Upper lobe of left lung (tissue), 6 donors: Measurements from ENCODE around the gene TBCD. TPM values are rescaled to one million over a fixed set of nuclear protein-coding genes. Genes with fewer than 3 reads are reported as not detected.
"Not testable (repeated sequence)": the region's sequence is repeated elsewhere in the genome, so short reads cannot be mapped to it uniquely, and the experiment has no call there.

Experiments
- ATAC-seq, 2 donors: fragments of 200-7000 bp; cut with Tn5 transposase; one replicate each; pipeline ENCODE4 v1.9.1; 2022; ENCODE audit warnings: mild to moderate bottlenecking in 2 of 2, moderate library complexity in 2 of 2; ENCODE audit not compliant: low FRiP score in 2 of 2
- DNase-seq, 2 donors: peaks; one replicate each; pipeline ENCODE4 v3.0.0-alpha.2; 2019 to 2020
- H3K27ac ChIP-seq, 4 donors: fragments of 200-600 bp; sonication (generic); one replicate each; pipeline ENCODE4 v1.5.1; 2016 to 2019
- H3K27me3 ChIP-seq, 4 donors: fragments of 200-600 bp; sonication (generic); one replicate each; pipeline ENCODE4 v1.5.1; 2017 to 2019
- H3K36me3 ChIP-seq, 4 donors: fragments of 200-600 bp; sonication (generic); one replicate each; pipeline ENCODE4 v1.5.1; 2016 to 2019
- H3K4me1 ChIP-seq, 4 donors: fragments of 200-600 bp; sonication (generic); one replicate each; pipeline ENCODE4 v1.5.1; 2018 to 2019
- H3K4me3 ChIP-seq, 4 donors: fragments of 200-600 bp; sonication (generic); one replicate each; pipeline ENCODE4 v1.5.1; 2017 to 2019; ENCODE audit warnings: mild to moderate bottlenecking in 2 of 4, moderate library complexity in 1 of 4
- H3K9me3 ChIP-seq, 4 donors: fragments of 200-600 bp; sonication (generic); one replicate each; pipeline ENCODE4 v1.5.1; 2018 to 2019
- CTCF ChIP-seq, 6 experiments: fragments of 450-650 bp in 4 of 6; fragments of 200-600 bp in 2 of 6; sonication (generic) in 2 of 6; IDR thresholded peaks; one replicate each; pipeline ENCODE4 v1.5.1; 2016 to 2019; ENCODE audit warnings: antibody characterized with exemption in 6 of 6
- EP300 ChIP-seq, 4 donors: sonication (generic); formaldehyde crosslinking; IDR thresholded peaks; one replicate each; pipeline ENCODE4 v1.5.1; 2017; ENCODE audit warnings: antibody characterized with exemption in 4 of 4, control low read depth in 2 of 4
- POLR2A ChIP-seq, 4 donors: fragments of 450-650 bp; IDR thresholded peaks; one replicate each; pipeline ENCODE4 v1.5.1; 2016 to 2017; ENCODE audit warnings: antibody characterized with exemption in 4 of 4, mild to moderate bottlenecking in 2 of 4
- POLR2AphosphoS5 ChIP-seq, 2 donors: sonication (generic); formaldehyde crosslinking; IDR thresholded peaks; one replicate each; pipeline ENCODE4 v1.5.1; 2017; ENCODE audit warnings: antibody characterized with exemption in 2 of 2
- WGBS, 2 donors: methylation state at CpG; one replicate each; pipeline ENCODE4 v1.1.5; 2017 to 2018; 5-methylcytosine and 5-hydroxymethylcytosine counted together
- total RNA-seq, 6 donors: library from RNA; depleted of rRNA in 4 of 6; stranded (reverse); fragments of >200 nt in 4 of 6; gene quantifications; one replicate each; pipeline versions ENCODE4 v1.1.0 to v1.2.1, GENCODE V29; 2016 to 2021
- donor health status: DM: no; HTN: no; CAD: no; lungs with moderate emphysema.
- donor health status: DM: no; HTN: yes; CAD: no; lungs with severe emphysema.

The TBCD gene
- total RNA-seq, 6 donors from 2014 or later, result 71.3 to 262 (median 104) TPM

GRCh38 chr17:82963104-82963950 is 211.5 kb downstream of the TBCD start:
- no peaks in the 10 kb centered on the region for H3K9me3 ChIP-seq
- no peaks in the 10 kb centered on the region for H3K27me3 ChIP-seq
- ATAC-seq (peak; percentile 83 to 93), DNase-seq (peak; percentile 83 to 85)
- TF ChIP-seq EP300 (IDR thresholded peaks at IDR 0.05) (no peak), POLR2A (IDR thresholded peaks at IDR 0.05) (peak in 1 of 4 donors; percentile 13), CTCF (IDR thresholded peaks at IDR 0.05) (peak; percentile 67 to 86 (median 80)), POLR2AphosphoS5 (IDR thresholded peaks at IDR 0.05) (peak in 1 of 2 donors; percentile 62)
- H3K4me3 ChIP-seq, result peak overlapping the region in 3 of 4 donors; percentile 11
- H3K36me3 ChIP-seq, result no peaks in the 10 kb centered on the region
- H3K4me1 ChIP-seq, result peaks cover 10 to 11% (median 11%) of the 10 kb centered on the region in 4 donors
- WGBS, 2 donors, result 19 to 26% methylated on average over 18 to 25 of the region's 25 CpGs
- H3K27ac ChIP-seq, result peak overlapping the region in 3 of 4 donors; percentile 27 to 65 (median 64)

- H3K36me3 ChIP-seq, ATAC-seq, H3K4me3 ChIP-seq, H3K27ac ChIP-seq, H3K27me3 ChIP-seq, H3K9me3 ChIP-seq: not testable (repeated sequence)
- peaks cover 10 to 11% (median 11%) of the 10 kb centered on the region in 4 donors for H3K4me1 ChIP-seq
- peak in 1 of 2 donors; percentile 62 for DNase-seq
- WGBS, 2 donors, result 87 to 90% methylated on average over 12 to 28 of the region's 32 CpGs
Measured at GRCh38 chr17:82964451-82964850, 212.6 kb downstream of the TBCD start.

- 92% methylated on average over 16 of the region's 25 CpGs; no CpG with 5 or more reads in 1 of the 2 donors for WGBS, 2 donors
- no peaks in the 10 kb centered on the region for H3K36me3 ChIP-seq
- no peak for DNase-seq
- no peaks in the 10 kb centered on the region for H3K9me3 ChIP-seq
- no peak overlapping the region for H3K27ac ChIP-seq
- peaks cover 10 to 11% (median 11%) of the 10 kb centered on the region in 4 donors for H3K4me1 ChIP-seq
- no peak overlapping the region for H3K4me3 ChIP-seq
- no peak for ATAC-seq
- TF ChIP-seq EP300 (IDR thresholded peaks at IDR 0.05) (no peak), POLR2A (IDR thresholded peaks at IDR 0.05) (no peak), CTCF (IDR thresholded peaks at IDR 0.05) (no peak), POLR2AphosphoS5 (IDR thresholded peaks at IDR 0.05) (no peak)
- H3K27me3 ChIP-seq, result no peaks in the 10 kb centered on the region
Measured at GRCh38 chr17:82964851-82965341, 213.0 kb downstream of the TBCD start.

GRCh38 chr17:82965371-82965770 is 213.5 kb downstream of the TBCD start:
- Histone ChIP-seq H3K36me3 (no peaks in the 10 kb centered on the region), H3K4me3 (no peak overlapping the region), H3K9me3 (no peaks in the 10 kb centered on the region), H3K27ac (no peak overlapping the region), H3K4me1 (peaks cover 10 to 11% (median 11%) of the 10 kb centered on the region in 4 donors), H3K27me3 (no peaks in the 10 kb centered on the region)
- TF ChIP-seq POLR2AphosphoS5 (IDR thresholded peaks at IDR 0.05) (no peak), CTCF (IDR thresholded peaks at IDR 0.05) (no peak), EP300 (IDR thresholded peaks at IDR 0.05) (no peak), POLR2A (IDR thresholded peaks at IDR 0.05) (no peak)
- 89 to 90% methylated on average over 10 to 13 of the region's 13 CpGs for WGBS, 2 donors
- ATAC-seq (no peak), DNase-seq (no peak)

- no peak for ATAC-seq
- Histone ChIP-seq H3K9me3 (no peaks in the 10 kb centered on the region), H3K27me3 (no peaks in the 10 kb centered on the region), H3K4me1 (peaks cover 10 to 11% (median 11%) of the 10 kb centered on the region in 4 donors), H3K36me3 (no peaks in the 10 kb centered on the region), H3K27ac (no peak overlapping the region), H3K4me3 (no peak overlapping the region)
- 93 to 95% methylated on average over 7 of the region's 7 CpGs for WGBS, 2 donors
- no peak for TF ChIP-seq CTCF (IDR thresholded peaks at IDR 0.05)
- TF ChIP-seq POLR2A (IDR thresholded peaks at IDR 0.05), result no peak
- TF ChIP-seq EP300 (IDR thresholded peaks at IDR 0.05), result no peak
- TF ChIP-seq POLR2AphosphoS5 (IDR thresholded peaks at IDR 0.05), result no peak
- DNase-seq, result no peak
Measured at GRCh38 chr17:82966415-82966814, 214.6 kb downstream of the TBCD start.
